ENCODE results near the gene HDAC1. TPM values are rescaled to one million over a fixed set of nuclear protein-coding genes. Genes with fewer than 3 reads are reported as not detected.

The HDAC1 gene
- total RNA-seq, 6 experiments from 2014 or later: 78.5 to 94.9 (median 92.2) TPM

DNA sequence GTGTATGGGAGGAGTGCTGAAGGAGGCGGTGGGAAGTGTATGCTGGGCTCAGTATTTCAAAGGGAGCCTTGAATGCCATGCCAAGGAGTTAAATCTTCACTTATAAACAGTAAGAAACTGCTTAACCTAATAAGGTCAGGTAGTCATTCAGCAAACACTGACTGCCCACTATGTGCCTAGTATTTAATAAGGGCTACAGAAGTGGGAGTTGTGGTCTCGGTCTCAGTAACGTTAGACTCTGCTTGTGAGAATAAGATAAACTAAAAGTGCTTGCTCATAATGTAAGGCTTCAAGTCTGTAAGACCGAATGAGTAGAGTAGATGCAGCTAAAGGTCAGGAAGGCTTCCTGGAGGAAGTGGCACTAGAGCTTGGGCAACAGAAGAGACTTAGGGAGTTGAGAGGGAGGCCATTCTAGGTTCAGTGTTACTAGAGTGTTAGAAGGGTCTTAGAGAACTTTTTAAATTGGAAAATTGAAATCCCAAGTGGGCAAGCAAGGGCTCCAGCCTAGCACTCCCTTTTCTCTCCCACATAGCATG lies 38.1 kb downstream of the HDAC1 start:
- Mint-ChIP-seq H3K27ac (no peak overlapping the region), H3K4me3 (no peak overlapping the region), H3K27me3 (ENCODE audit: insufficient read depth) (peaks cover 2% of the 10 kb centered on the region), H3K4me1 (ENCODE audit: low read depth) (peaks cover 4% of the 10 kb centered on the region), H3K9me3 (no peaks in the 10 kb centered on the region), H3K36me3 (ENCODE audit: low read depth) (peaks cover 30% of the 10 kb centered on the region)
- TF ChIP-seq, protein P1, sequence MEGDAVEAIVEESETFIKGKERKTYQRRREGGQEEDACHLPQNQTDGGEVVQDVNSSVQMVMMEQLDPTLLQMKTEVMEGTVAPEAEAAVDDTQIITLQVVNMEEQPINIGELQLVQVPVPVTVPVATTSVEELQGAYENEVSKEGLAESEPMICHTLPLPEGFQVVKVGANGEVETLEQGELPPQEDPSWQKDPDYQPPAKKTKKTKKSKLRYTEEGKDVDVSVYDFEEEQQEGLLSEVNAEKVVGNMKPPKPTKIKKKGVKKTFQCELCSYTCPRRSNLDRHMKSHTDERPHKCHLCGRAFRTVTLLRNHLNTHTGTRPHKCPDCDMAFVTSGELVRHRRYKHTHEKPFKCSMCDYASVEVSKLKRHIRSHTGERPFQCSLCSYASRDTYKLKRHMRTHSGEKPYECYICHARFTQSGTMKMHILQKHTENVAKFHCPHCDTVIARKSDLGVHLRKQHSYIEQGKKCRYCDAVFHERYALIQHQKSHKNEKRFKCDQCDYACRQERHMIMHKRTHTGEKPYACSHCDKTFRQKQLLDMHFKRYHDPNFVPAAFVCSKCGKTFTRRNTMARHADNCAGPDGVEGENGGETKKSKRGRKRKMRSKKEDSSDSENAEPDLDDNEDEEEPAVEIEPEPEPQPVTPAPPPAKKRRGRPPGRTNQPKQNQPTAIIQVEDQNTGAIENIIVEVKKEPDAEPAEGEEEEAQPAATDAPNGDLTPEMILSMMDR (IDR thresholded peaks at IDR 0.05): no peak
- DNase-seq: no peak

DNA sequence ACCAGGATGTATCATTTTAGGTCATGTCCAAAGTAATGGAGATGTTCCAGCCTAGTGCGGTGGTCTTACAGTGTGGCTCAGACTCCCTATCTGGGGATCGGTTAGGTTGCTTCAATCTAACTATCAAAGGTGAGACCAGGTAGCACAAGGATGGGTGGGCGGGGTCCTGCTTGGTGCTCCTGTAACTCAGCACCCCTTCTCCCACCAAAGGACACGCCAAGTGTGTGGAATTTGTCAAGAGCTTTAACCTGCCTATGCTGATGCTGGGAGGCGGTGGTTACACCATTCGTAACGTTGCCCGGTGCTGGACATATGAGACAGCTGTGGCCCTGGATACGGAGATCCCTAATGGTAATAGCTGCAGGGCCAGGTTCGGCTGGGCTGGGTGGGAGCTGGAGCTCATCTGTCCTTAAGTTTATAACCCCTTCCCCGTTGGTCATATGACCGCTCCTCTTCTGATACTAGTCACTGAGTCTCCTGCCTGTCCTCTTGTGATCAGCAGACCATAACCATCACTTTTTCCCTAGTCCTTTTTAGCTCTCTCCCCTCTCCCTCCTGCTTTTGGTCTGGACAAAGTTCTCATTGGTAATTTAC lies 38.8 kb downstream of the HDAC1 start:
- Mint-ChIP-seq H3K9me3 (no peaks in the 10 kb centered on the region), H3K27me3 (ENCODE audit: insufficient read depth) (peaks cover 3% of the 10 kb centered on the region), H3K36me3 (ENCODE audit: low read depth) (peaks cover 30% of the 10 kb centered on the region), H3K27ac (no peak overlapping the region), H3K4me1 (ENCODE audit: low read depth) (peaks cover 5% of the 10 kb centered on the region), H3K4me3 (no peak overlapping the region)
- TF ChIP-seq, protein P1 (IDR thresholded peaks at IDR 0.05): no peak
- no peak for DNase-seq

DNA sequence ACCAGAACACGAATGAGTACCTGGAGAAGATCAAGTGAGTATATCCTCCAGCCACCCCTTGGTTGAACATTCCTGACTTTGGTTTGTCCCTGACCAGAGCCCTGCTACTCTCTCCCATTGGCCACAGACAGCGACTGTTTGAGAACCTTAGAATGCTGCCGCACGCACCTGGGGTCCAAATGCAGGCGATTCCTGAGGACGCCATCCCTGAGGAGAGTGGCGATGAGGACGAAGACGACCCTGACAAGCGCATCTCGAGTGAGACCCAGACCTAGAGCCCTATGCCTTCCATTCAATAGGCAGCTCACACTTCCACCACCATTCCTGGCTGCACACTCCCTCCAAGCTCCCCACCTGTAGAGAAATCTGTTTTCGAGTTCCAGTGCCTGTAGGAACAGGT lies 39.7 kb downstream of the HDAC1 start:
- H3K4me1 Mint-ChIP-seq (ENCODE audit: low read depth): peaks cover 5% of the 10 kb centered on the region
- H3K36me3 Mint-ChIP-seq (ENCODE audit: low read depth): peaks cover 30% of the 10 kb centered on the region
- TF ChIP-seq, protein P1 (IDR thresholded peaks at IDR 0.05): no peak
- no peak overlapping the region for H3K27ac Mint-ChIP-seq
- no peak for DNase-seq
- H3K4me3 Mint-ChIP-seq: no peak overlapping the region
- peaks cover 3% of the 10 kb centered on the region for H3K27me3 Mint-ChIP-seq (ENCODE audit: insufficient read depth)
- no peaks in the 10 kb centered on the region for H3K9me3 Mint-ChIP-seq

DNA sequence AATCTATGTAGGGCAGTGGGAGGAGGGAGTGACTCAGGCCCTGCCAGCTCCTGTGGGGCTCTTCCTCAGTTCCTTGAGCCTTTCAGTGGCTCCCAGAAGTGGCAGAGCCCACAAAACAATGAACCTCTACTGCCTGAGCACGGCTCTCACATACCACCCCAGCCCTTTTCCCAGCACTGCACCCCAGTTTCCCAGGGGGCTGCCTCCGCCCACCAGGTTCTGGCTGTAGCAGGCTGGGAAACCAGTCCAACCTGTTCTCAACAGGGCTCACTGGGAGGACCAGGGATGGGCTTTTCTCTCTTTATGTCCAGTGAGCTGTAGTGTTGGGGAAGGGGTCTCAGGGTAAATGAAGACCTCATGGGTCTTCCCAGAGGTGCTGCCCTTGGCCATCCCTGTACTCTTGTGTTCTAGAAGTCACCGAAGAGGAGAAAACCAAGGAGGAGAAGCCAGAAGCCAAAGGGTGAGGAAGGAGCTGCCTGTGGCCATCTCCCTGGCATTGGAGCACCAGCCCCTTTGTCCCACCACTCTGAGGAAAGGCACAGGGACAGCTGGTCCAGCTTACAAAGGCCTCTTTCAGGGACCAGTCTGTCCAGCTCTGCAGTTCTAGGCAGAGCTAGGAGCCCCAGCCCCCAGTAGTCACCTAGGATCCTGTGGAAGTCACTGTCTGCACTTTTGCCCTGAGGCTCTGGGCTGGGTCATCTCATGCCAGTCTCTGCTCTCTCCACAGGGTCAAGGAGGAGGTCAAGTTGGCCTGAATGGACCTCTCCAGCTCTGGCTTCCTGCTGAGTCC lies 40.6 kb downstream of the HDAC1 start:
- Mint-ChIP-seq H3K4me3 (no peak overlapping the region), H3K27me3 (ENCODE audit: insufficient read depth) (peaks cover 3% of the 10 kb centered on the region), H3K4me1 (ENCODE audit: low read depth) (peaks cover 13% of the 10 kb centered on the region), H3K9me3 (no peaks in the 10 kb centered on the region), H3K36me3 (ENCODE audit: low read depth) (peaks cover 23% of the 10 kb centered on the region; the same call in 1 of the 2 replicates), H3K27ac (no peak overlapping the region)
- TF ChIP-seq, protein P1 (IDR thresholded peaks at IDR 0.05): no peak
- DNase-seq: no peak

DNA sequence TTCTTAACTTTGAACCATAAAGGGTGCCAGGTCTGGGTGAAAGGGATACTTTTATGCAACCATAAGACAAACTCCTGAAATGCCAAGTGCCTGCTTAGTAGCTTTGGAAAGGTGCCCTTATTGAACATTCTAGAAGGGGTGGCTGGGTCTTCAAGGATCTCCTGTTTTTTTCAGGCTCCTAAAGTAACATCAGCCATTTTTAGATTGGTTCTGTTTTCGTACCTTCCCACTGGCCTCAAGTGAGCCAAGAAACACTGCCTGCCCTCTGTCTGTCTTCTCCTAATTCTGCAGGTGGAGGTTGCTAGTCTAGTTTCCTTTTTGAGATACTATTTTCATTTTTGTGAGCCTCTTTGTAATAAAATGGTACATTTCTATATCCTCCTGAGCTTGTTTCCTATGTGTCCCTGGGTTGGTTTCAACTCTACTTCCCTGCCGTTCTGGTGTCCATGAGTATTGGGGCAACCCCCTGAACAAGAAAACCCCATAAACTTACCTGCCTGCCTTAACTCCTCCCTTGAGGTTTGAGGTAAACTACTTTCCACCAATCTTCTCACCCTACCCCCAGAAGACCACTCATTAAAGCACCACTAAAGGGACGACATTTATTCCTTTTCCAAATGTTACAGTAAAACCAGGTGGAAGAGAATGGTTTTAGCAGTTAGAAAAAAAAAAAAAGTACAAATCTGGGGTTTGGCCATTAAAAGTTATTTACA lies 41.5 kb downstream of the HDAC1 start:
- Mint-ChIP-seq H3K4me1 (ENCODE audit: low read depth) (peaks cover 17% of the 10 kb centered on the region), H3K27ac (no peak overlapping the region), H3K9me3 (no peaks in the 10 kb centered on the region), H3K36me3 (ENCODE audit: low read depth) (peaks cover 18% of the 10 kb centered on the region; the same call in 1 of the 2 replicates), H3K27me3 (ENCODE audit: insufficient read depth) (peaks cover 3% of the 10 kb centered on the region), H3K4me3 (no peak overlapping the region)
- TF ChIP-seq, protein P1 (IDR thresholded peaks at IDR 0.05): no peak
- DNase-seq: no peak

Measured in HFFc6 (cell line).